ENCODE measurements around the gene SCG3.

SCG3 gene

GRCh38 chr15:51680321-51680720, 982 bp upstream of the SCG3 start:
- DNase-seq = no peak

DNA sequence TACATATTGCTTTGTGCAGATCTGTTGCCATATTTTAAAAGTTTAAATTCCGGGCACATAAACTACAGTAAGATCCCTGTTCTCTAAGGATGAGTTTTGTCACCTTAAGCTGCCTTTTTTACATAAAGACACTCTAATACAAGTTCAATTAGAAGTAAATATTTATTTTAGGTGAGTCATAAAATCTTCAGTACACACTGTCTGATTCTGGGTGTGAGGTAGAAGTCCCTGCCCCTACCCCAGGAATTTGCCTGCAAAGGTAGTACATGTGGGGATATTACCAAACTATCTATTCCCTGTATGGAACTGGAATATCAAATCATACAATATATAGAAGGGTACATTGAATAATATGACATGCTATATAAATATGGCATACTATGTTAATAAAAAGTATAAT, 6.3 kb downstream of the SCG3 start:
- DNase-seq = no peak

GRCh38 chr15:51688863-51689262, 7.6 kb downstream of the SCG3 start:
- no peak for DNase-seq

- DNase-seq = no peak
Measured at GRCh38 chr15:51692154-51692553, 10.9 kb downstream of the SCG3 start.

DNA sequence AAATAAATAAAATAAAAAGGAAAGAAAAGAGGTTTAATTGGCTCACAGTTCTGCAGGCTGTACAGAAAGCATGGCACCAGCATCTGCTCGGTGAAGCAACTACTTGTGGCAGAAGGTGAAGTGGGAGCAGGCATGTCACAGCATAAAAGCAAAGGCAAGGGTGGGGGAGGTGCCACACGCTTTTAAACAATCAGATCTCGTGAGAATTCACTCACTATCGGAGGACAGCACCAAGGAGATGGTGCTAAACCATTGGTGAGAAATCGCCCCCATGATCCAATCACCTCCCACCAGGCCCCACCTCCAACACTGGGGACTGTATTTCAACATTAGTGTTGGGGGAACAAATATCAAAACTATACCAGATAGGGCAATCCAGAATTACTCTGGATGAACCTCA, 15.3 kb downstream of the SCG3 start:
- no peak for DNase-seq

DNA sequence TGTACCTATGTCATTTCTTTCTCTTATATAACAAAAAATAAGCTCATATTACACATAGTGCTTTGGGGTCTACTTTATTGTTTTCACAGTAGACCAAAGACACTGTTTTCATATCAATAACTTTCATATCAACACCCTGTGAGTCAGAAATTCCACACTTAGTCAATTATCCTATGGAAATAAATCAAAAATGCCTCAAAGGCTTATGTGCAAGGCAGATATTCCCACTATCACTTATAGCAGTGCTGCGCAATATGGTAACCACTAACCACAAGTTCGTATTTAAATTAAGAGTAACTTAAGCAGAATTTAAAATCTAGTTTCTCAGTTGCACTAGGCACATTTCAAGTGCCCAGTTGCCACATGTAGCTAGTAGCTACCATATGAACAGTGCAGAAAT, 15.9 kb downstream of the SCG3 start:
- no peak for DNase-seq

GRCh38 chr15:51699373-51699772, 18.1 kb downstream of the SCG3 start:
- no peak for DNase-seq

- no peak for DNase-seq
Measured at GRCh38 chr15:51702710-51703109, 21.4 kb downstream of the SCG3 start.

- DNase-seq = no peak
Measured at GRCh38 chr15:51706291-51706690, 25.0 kb downstream of the SCG3 start.

DNA sequence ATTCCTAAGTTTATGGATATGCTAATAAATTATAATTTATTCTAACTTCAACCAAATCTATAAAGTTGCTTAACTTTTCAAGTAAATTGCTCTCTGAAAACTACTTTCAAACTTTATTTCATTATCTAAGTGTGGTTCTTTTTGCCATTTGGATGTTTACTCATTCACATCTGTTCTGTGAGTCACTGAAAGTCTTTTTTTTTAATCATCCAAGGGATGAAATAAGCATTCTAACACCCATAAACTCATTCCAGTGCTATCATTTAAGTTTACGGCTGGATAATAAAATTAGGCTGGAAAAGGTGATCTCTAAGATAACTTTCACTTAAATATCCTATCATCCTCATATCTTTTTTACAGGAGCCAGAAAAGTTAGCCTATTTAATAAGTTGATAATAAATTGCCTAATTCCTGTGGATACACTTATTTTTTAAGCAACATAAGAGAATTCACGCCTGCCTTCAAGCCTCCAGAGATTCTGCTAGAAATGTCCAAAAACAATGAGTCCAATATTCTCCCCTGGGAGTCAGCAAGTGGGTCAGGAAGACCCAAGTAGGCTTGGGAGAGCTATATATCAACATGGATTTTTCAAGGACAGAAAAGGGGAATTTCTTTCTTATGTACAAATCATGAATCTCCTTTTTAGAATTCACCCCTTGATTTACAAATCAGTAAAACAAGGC, 25.8 kb downstream of the SCG3 start:
- no peak for DNase-seq

DNA sequence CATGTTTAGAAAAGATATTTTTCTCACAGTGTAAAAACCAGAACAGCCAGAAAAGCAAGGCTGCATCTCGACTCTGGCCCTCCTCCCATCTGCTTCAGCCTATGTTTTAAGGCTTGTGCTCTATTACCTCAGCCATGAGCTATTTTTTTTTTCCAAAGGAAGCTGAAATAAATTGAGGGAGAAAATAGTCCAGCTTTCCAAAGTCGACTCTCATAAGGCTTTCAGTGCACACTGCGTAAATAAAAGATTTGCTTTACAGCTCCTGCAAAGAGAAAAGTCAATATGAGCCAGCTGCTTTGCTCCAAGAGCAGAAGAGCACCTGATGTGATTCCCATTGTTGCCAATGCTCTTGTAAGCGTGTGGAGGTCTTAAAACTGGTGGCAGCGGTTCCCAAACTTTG, 26.7 kb downstream of the SCG3 start:
- no peak for DNase-seq

- DNase-seq = no peak
Measured at GRCh38 chr15:51709031-51709430, 27.7 kb downstream of the SCG3 start.

- no peak for DNase-seq
Measured at GRCh38 chr15:51714162-51714561, 32.9 kb downstream of the SCG3 start.

- DNase-seq = no peak
Measured at GRCh38 chr15:51714911-51715310, 33.6 kb downstream of the SCG3 start.

DNA sequence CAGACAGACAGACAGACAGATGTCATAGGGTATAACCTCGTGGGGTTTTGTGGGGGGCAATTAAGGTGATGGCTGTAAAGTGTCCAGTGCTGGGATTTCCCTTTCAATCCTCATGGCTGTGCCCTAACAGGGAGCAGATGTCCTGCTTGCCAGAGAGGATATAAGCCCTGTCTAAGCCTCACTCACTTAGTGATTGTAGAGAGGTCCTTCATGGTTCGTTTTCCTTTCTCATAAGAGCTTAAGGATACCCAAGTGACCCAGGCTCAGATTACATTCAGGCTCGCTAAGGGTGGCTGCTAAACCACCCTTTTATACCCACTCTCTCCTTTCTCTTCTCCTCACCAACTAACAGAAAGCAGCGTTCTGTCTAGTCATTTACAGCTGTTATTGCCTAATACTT, 36.9 kb downstream of the SCG3 start:
- DNase-seq = no peak

DNA sequence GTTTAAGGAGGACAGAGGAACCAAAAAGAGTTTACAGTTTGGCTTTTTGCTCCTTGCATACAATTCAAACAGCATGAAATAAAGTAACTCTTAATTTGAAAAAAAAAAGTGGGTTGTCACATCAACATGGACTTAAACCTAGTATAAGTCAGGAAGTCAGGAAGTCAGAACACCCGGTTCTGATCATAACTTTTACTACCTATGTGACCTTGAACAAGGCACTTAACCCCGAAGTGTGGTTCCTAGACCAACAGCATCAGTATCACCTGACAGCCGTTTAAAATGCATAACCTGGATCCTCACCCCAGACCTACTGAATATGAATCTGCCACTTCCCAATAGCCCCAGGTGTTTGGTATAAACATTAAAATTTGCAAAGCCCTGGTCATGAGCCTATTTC, 37.4 kb downstream of the SCG3 start:
- DNase-seq = no peak

DNA sequence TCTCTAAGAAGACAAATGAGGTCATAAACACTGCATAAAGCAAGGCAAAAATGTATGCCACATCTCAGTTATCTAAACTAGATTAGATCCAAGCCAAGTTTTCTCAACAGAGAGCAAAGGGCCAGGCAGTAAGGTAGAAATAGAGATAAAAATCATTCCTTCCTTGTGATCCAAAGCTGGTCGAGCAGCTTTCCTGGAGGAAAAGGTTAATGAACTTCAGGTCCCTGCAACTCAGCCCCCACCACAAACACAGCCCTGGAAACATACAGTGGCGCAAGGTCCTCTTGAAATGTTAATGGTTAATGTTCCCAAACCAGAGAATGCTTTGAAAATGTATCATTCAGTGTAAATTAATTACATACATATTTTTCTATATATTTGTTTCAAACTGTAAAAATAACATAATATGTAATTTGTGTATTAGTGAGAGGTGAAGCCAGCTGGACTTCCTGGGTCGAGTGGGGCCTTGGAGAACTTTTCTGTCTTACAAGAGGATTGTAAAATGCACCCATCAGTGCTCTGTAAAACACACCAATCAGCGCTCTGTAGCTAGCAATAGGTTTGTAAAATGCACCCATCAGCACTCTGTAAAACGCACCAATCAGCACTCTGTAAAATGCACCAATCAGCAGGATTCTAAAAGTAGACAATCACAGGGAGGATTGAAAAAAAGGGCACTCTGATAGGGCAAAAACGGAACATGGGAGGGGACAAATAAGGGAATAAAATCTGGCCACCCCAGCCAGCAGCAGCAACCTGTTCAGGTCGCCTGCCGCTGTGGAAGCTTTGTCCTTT, 39.1 kb downstream of the SCG3 start:
- no peak for DNase-seq

DNA sequence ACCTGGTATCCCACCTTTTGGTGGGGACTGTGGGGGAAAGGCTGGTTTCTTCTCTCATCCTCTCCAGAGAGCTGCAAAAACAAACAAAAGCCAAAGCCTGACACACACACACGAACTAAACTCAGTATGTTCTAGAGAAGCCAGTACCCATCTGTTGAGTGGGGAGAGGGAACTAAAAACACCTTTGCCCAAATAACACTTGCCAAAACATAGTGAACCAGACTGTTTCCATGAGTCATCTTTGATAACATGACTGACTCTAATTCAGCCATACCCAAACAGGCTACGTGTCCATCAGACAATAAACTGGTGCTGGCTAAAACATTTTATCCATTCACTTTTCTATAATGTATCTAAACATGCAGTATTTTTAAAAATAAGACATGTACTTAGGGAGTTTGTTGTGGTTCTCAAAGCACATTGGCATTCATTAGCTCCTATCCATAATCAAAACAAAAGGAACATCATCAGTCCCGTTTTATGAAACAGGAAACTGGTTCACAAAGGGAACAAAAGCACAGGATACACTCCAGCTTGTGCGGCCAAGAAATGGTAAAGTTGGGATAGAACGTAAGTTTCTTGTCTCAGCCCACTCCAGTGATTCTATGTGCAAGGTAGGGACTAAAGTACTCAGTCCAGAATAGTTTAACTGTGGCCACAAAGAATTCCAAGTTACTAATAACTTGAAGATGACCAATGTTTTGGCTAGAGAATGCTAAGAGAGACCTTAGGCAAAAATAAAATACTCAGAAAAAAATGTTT, 40.1 kb downstream of the SCG3 start:
- no peak for DNase-seq

DNA sequence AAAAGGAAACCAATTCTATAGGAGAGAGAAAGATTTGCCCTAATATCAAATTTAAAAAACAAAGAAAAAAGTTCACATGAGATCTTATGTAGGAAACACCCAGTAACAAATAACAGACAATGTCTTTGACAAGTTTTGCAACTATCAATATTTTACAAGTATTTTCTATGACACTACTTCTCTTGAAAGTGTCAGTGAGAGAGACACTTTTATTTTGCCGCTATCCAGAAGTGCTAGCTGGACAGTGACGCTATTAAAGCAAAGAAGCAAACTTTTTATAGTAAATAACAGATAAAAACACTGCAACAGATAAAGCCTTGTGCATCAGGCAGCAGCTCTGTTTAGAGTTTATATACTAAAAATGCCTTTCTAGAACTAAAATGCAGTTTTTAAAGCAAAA, 42.9 kb downstream of the SCG3 start:
- no peak for DNase-seq

DNA sequence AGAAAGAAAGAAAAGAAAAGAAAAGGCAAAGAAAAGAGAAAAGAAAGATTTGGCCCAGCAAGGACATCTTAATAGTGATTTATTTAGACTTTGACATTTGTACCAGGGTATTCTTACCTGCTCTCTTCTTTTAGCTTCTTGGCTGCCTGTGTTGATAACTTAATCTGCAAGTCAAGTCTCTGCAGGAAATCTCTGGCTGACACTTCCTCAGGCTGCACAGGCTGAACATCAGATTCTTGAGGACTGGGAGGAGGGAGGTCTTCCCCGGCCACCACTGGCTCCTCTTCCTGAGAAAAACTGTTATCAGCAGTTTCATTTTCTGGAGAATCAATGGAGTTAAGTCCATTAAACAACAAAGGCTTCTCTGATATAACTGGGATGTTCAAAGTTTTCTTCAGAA, 43.4 kb downstream of the SCG3 start:
- DNase-seq = no peak

- peak; percentile 43 for DNase-seq
Measured at GRCh38 chr15:51726302-51727073, 45.2 kb downstream of the SCG3 start.

DNA sequence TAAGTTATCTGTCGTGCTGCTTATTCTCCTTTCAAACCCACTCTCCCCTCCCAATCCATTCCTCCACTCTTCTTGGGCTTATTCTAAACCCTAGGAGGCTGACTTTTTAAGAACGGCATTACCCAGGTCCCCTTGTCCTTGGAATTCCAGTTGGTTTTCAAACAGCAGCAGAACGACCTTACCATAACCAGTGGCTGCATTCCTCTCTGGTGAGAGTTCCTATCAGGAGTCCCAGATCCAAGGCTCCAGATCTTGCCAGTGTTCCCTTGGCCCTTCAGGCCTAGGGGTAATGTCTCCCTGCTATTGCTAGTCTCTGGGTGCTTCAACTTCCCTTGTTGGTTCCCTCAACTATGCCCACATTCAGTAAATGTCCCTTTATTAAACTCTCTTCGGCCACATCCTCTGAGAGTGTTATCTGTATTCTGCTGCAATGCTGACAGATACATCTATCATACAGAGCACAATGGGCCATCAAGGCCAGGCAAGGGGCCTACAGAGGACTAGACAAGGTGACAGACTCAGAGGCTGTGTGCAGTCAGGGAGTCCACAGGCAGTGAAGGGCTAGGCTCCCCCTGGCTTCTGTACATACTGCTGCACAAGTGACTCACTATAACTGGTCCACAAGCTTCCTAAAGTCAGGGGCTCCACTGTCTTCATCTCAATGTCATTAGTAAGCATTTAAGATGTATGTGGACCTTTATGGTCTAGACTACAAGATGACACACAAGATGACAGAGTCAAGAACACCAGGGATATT, 46.0 kb downstream of the SCG3 start:
- no peak for DNase-seq
